ENCODE data around the gene USHBP1. TPM values are rescaled to one million over a fixed set of nuclear protein-coding genes. Genes with fewer than 3 reads are reported as not detected.

USHBP1 gene
- total and polyA plus RNA-seq, 2 experiments from 2014 or later, result 4.0 to 5.6 TPM

GRCh38 chr19:17286752-17287151, 22.2 kb upstream of the USHBP1 start:
- Histone ChIP-seq H3K27ac (ENCODE audit: low read depth) (no peak overlapping the region), H3K9me2 (ENCODE audit: insufficient read depth) (no peaks in the 10 kb centered on the region), H3K4me2 (no peak overlapping the region), H2AFZ (no peak overlapping the region), H3K36me3 (ENCODE audit: insufficient read depth) (no peaks in the 10 kb centered on the region), H3K4me3 (no peak overlapping the region), H3K4me1 (ENCODE audit: insufficient read depth) (no peaks in the 10 kb centered on the region), H3K79me2 (replicated peaks; ENCODE audit: insufficient read depth) (no peaks in the 10 kb centered on the region), H3F3A (replicated peaks; ENCODE audit: low read depth) (peaks cover 17% of the 10 kb centered on the region), H3K27me3 (ENCODE audit: insufficient read depth) (peaks cover 6% of the 10 kb centered on the region; the same call in 1 of the 2 replicates), H4K20me1 (replicated peaks; ENCODE audit: insufficient read depth) (peaks cover 4% of the 10 kb centered on the region; the same call in 1 of the 2 replicates)
- H3K36me3 Mint-ChIP-seq (ENCODE audit: low read depth), result peaks cover 25% of the 10 kb centered on the region
- no peak overlapping the region for H3K4me3 Mint-ChIP-seq
- TF ChIP-seq CTCF (conservative IDR thresholded peaks at IDR 0.05; ENCODE audit: low read depth in 2 of 2) (no peak), STAT1 (IDR thresholded peaks at IDR 0.05; ENCODE audit: unreplicated experiment) (no peak), ZNF114 (CRISPR knock-in tag; IDR thresholded peaks at IDR 0.05) (no peak), JUNB (IDR thresholded peaks at IDR 0.05; ENCODE audit: unreplicated experiment) (no peak), ZNF331 (CRISPR knock-in tag; IDR thresholded peaks at IDR 0.05; ENCODE audit: low read depth) (no peak), ETS1 (IDR thresholded peaks at IDR 0.05) (no peak), NANOG (IDR thresholded peaks at IDR 0.05; ENCODE audit: borderline replicate concordance) (no peak), EZH2 (IDR thresholded peaks at IDR 0.05; ENCODE audit: low read depth, unreplicated experiment) (no peak), POLR2AphosphoS5 (IDR thresholded peaks at IDR 0.05; ENCODE audit: low read depth) (no peak), CREB1 (CRISPR knock-in tag; IDR thresholded peaks at IDR 0.05; ENCODE audit: low read depth) (no peak), EZH2phosphoT487 (IDR thresholded peaks at IDR 0.05; ENCODE audit: unreplicated experiment) (no peak), REST (IDR thresholded peaks at IDR 0.05; ENCODE audit: unreplicated experiment) (no peak), ZNF462 (CRISPR knock-in tag; IDR thresholded peaks at IDR 0.05) (no peak)
- peaks cover 2% of the 10 kb centered on the region for H3K4me1 Mint-ChIP-seq
- H3K27me3 Mint-ChIP-seq (ENCODE audit: insufficient read depth, low read depth, poor library complexity), result peaks cover 10% of the 10 kb centered on the region
- no peak overlapping the region for H3K27ac Mint-ChIP-seq
- no peaks in the 10 kb centered on the region for H3K9me3 Mint-ChIP-seq
- ATAC-seq (no peak), DNase-seq (ENCODE audit: low spot score) (no peak)

All from GM23338 (cell line).